ENCODE results near the gene TEX53. TPM values are rescaled to one million over a fixed set of nuclear protein-coding genes. Genes with fewer than 3 reads are reported as not detected.

TEX53 gene
- total RNA-seq, 1 experiment from 2014 or later = not detected

- H3K27me3 Mint-ChIP-seq (ENCODE audit: insufficient read depth, unreplicated experiment) = peaks cover 11% of the 10 kb centered on the region
- no peak overlapping the region for H3K4me3 Mint-ChIP-seq (ENCODE audit: unreplicated experiment)
- ChIA-PET POLR2A (no interaction called here), CTCF (interaction anchor here (1.2 kb wide), 1 partner anchor 18 kb away, joined by 3 read pairs; no protein-coding TSS in a partner anchor)
- Histone ChIP-seq H3K4me1 (no peaks in the 10 kb centered on the region), H3K27me3 (replicated peaks; ENCODE audit: control insufficient read depth, insufficient read depth, low read length) (no peaks in the 10 kb centered on the region), H3K9me3 (no peaks in the 10 kb centered on the region), H3K4me3 (ENCODE audit: low read depth, low read length) (no peak overlapping the region), H3K36me3 (ENCODE audit: control insufficient read depth, insufficient read depth, low read length) (no peaks in the 10 kb centered on the region)
- H3K36me3 Mint-ChIP-seq (ENCODE audit: insufficient read depth, unreplicated experiment) = no peaks in the 10 kb centered on the region
- H3K9me3 Mint-ChIP-seq (ENCODE audit: unreplicated experiment) = no peaks in the 10 kb centered on the region
- intact Hi-C loops (cut with micrococcal nuclease; ENCODE audit: unreplicated experiment) = no loop called here
- no TSS peak for BruUV-seq (replicated peaks)
- no peaks in the 10 kb centered on the region for H3K4me1 Mint-ChIP-seq (ENCODE audit: low read depth, unreplicated experiment)
- no peak for TF ChIP-seq CTCF (IDR thresholded peaks at IDR 0.05; ENCODE audit: insufficient read depth in 1 of 2, low read depth in 1 of 2, low read length in 1 of 2, severe bottlenecking in 1 of 2, unreplicated experiment in 1 of 2)
- H3K27ac Mint-ChIP-seq (ENCODE audit: unreplicated experiment) = no peak overlapping the region
- no peak for DNase-seq
Measured at GRCh38 chr9:114671605-114672004, 14.0 kb upstream of the TEX53 start.

DNA sequence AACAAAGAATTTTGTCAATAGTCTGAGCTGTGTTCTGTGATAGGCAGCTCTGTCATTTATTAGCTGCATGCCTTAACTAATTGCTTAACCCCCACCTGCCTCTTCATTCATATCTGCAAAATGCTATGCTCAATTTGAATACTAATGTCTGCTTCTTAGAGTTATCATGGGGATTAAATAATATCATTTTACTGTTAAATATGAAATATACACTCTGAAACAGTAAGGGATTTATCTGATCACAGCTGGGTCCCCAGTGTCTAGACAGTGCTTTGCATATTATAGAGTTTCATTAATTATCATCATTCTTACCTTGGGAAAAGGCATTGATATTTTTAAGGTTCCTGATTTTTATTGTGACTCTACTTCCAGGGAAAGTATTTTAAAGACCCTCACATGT, 12.4 kb upstream of the TEX53 start:
- no peaks in the 10 kb centered on the region for H3K9me3 Mint-ChIP-seq (ENCODE audit: unreplicated experiment)
- H3K4me1 Mint-ChIP-seq (ENCODE audit: low read depth, unreplicated experiment) = no peaks in the 10 kb centered on the region
- no peak for TF ChIP-seq CTCF (IDR thresholded peaks at IDR 0.05; ENCODE audit: insufficient read depth in 1 of 2, low read depth in 1 of 2, low read length in 1 of 2, severe bottlenecking in 1 of 2, unreplicated experiment in 1 of 2)
- Histone ChIP-seq H3K36me3 (ENCODE audit: control insufficient read depth, insufficient read depth, low read length) (no peaks in the 10 kb centered on the region), H3K27me3 (replicated peaks; ENCODE audit: control insufficient read depth, insufficient read depth, low read length) (no peaks in the 10 kb centered on the region), H3K4me1 (no peaks in the 10 kb centered on the region), H3K4me3 (ENCODE audit: low read depth, low read length) (no peak overlapping the region), H3K9me3 (no peaks in the 10 kb centered on the region)
- intact Hi-C loops (cut with micrococcal nuclease; ENCODE audit: unreplicated experiment) = no loop called here
- no peaks in the 10 kb centered on the region for H3K36me3 Mint-ChIP-seq (ENCODE audit: insufficient read depth, unreplicated experiment)
- H3K27me3 Mint-ChIP-seq (ENCODE audit: insufficient read depth, unreplicated experiment) = peaks cover 6% of the 10 kb centered on the region
- BruUV-seq (replicated peaks) = no TSS peak
- ChIA-PET POLR2A (no interaction called here), CTCF (no interaction called here)
- DNase-seq = no peak
- no peak overlapping the region for H3K27ac Mint-ChIP-seq (ENCODE audit: unreplicated experiment)
- no peak overlapping the region for H3K4me3 Mint-ChIP-seq (ENCODE audit: unreplicated experiment)

DNA sequence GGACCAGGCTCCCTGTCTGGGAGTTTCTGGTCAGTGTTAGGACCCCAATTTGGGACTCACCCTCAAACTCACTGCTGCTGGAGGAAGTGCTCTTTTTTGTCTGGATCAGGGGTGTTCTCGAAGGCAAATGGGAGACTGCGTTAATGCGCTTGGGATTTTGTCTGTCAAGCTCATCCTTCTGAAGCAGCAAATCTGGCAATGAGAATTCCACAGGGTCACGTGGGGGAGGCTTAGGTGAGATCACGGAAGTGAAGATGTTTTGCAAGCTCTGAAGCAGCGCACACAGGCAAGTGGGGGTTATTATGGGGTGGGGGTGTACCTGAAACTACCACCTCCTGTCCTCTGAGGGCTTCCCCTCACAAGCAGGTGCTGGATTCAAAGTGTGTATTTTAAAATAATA, 10.5 kb upstream of the TEX53 start:
- Histone ChIP-seq H3K36me3 (ENCODE audit: control insufficient read depth, insufficient read depth, low read length) (no peaks in the 10 kb centered on the region), H3K9me3 (no peaks in the 10 kb centered on the region), H3K4me3 (ENCODE audit: low read depth, low read length) (no peak overlapping the region), H3K4me1 (no peaks in the 10 kb centered on the region), H3K27me3 (replicated peaks; ENCODE audit: control insufficient read depth, insufficient read depth, low read length) (no peaks in the 10 kb centered on the region)
- no peak for DNase-seq
- Mint-ChIP-seq H3K36me3 (ENCODE audit: insufficient read depth, unreplicated experiment) (no peaks in the 10 kb centered on the region), H3K4me1 (ENCODE audit: low read depth, unreplicated experiment) (no peaks in the 10 kb centered on the region), H3K27me3 (ENCODE audit: insufficient read depth, unreplicated experiment) (peaks cover 2% of the 10 kb centered on the region), H3K9me3 (ENCODE audit: unreplicated experiment) (no peaks in the 10 kb centered on the region), H3K4me3 (ENCODE audit: unreplicated experiment) (no peak overlapping the region), H3K27ac (ENCODE audit: unreplicated experiment) (no peak overlapping the region)
- TF ChIP-seq CTCF (IDR thresholded peaks at IDR 0.05; ENCODE audit: insufficient read depth in 1 of 2, low read depth in 1 of 2, low read length in 1 of 2, severe bottlenecking in 1 of 2, unreplicated experiment in 1 of 2) = no peak
- POLR2A ChIA-PET = no interaction called here
- intact Hi-C loops (cut with micrococcal nuclease; ENCODE audit: unreplicated experiment) = no loop called here
- BruUV-seq (replicated peaks) = no TSS peak
- CTCF ChIA-PET = no interaction called here

Measured in Caco-2 (cell line).